ENCODE data around the gene ARHGAP21.
"Not testable (repeated sequence)": the region's sequence is repeated elsewhere in the genome, so short reads cannot be mapped to it uniquely, and the experiment has no call there.

Gene ARHGAP21

GRCh38 chr10:24723788-24724380 lies at the start of gene ARHGAP21:
TSS of gene ARHGAP21 (minus strand) at chr10:24723887. CDS start at chr10:24721899, 1,988 bp downstream.
- DNase-seq (ENCODE audit: low read depth): peak; percentile 82
- TF ChIP-seq CTCF (conservative IDR thresholded peaks at IDR 0.05; ENCODE audit: low read depth, low read length): peak; percentile 7
- H3K4me3 ChIP-seq (ENCODE audit: low read depth, low read length): peak within 1 kb of the TSS; percentile 79

- DNase-seq (ENCODE audit: low read depth): peak; percentile 38
- no peak overlapping the region for H3K4me3 ChIP-seq (ENCODE audit: low read depth, low read length)
- TF ChIP-seq CTCF (conservative IDR thresholded peaks at IDR 0.05; ENCODE audit: low read depth, low read length): no peak
Observed at GRCh38 chr10:24771943-24772694, 48.4 kb upstream of the ARHGAP21 start.

- DNase-seq (ENCODE audit: low read depth); H3K4me3 ChIP-seq (ENCODE audit: low read depth, low read length): not testable (repeated sequence)
Observed at GRCh38 chr10:24764991-24765390, 41.3 kb upstream of the ARHGAP21 start.

GRCh38 chr10:24762966-24763623 lies 39.4 kb upstream of the ARHGAP21 start:
- no peak overlapping the region for H3K4me3 ChIP-seq (ENCODE audit: low read depth, low read length)

GRCh38 chr10:24762161-24762924 lies 38.7 kb upstream of the ARHGAP21 start:
- H3K4me3 ChIP-seq (ENCODE audit: low read depth, low read length): no peak overlapping the region

More at GRCh38 chr10:24762966-24763623, 39.4 kb upstream of the ARHGAP21 start:
- no peak for TF ChIP-seq CTCF (conservative IDR thresholded peaks at IDR 0.05; ENCODE audit: low read depth, low read length)
- peak; percentile 81 for DNase-seq (ENCODE audit: low read depth)

GRCh38 chr10:24759672-24760071 lies 36.0 kb upstream of the ARHGAP21 start:
- TF ChIP-seq CTCF (conservative IDR thresholded peaks at IDR 0.05; ENCODE audit: low read depth, low read length): no peak
- DNase-seq (ENCODE audit: low read depth): no peak
- H3K4me3 ChIP-seq (ENCODE audit: low read depth, low read length): no peak overlapping the region

More at GRCh38 chr10:24762161-24762924, 38.7 kb upstream of the ARHGAP21 start:
- no peak for TF ChIP-seq CTCF (conservative IDR thresholded peaks at IDR 0.05; ENCODE audit: low read depth, low read length)
- peak; percentile 58 for DNase-seq (ENCODE audit: low read depth)

GRCh38 chr10:24758254-24758653 lies 34.6 kb upstream of the ARHGAP21 start:
- not testable (repeated sequence) for H3K4me3 ChIP-seq (ENCODE audit: low read depth, low read length); DNase-seq (ENCODE audit: low read depth)

Measured in choroid plexus epithelial cell (primary cell).